RPMI8226 (cell line): ENCODE measurements around the gene MTHFR.

Experiments used
- DNase-seq: peaks from one replicate; pipeline ENCODE4 v3.0.0-alpha.2; 2015

Gene MTHFR

DNA sequence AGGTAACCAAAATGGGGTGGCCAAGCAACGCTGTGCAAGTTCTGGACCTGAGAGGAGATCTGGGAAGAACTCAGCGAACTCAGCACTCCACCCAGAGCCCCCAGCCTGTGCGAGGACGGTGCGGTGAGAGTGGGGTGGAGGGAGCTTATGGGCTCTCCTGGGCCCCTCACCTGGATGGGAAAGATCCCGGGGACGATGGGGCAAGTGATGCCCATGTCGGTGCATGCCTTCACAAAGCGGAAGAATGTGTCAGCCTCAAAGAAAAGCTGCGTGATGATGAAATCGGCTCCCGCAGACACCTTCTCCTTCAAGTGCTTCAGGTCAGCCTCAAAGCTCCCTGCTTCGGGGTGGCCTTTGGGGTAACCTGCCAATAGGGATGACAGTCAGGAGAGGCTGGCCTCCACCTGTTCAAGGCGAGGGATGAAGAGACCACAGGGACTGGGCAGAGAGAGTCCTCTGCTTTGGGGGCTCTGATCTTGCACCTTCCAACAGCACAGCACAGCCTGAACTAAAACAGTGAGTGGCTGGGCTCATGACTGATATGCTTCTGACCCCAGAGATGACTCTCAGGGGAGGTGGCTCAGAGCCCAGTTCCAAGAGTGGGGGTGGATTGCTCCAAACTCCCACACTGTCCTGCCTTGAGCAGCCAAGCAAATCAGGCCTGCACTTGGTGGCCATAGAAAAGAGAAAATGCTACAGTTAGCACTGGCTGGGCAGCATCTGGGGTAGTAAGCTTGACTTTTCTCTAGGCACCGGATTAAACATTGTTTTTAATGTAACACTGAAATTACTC, 9.5 kb downstream of the MTHFR start:
- DNase-seq = no peak

DNA sequence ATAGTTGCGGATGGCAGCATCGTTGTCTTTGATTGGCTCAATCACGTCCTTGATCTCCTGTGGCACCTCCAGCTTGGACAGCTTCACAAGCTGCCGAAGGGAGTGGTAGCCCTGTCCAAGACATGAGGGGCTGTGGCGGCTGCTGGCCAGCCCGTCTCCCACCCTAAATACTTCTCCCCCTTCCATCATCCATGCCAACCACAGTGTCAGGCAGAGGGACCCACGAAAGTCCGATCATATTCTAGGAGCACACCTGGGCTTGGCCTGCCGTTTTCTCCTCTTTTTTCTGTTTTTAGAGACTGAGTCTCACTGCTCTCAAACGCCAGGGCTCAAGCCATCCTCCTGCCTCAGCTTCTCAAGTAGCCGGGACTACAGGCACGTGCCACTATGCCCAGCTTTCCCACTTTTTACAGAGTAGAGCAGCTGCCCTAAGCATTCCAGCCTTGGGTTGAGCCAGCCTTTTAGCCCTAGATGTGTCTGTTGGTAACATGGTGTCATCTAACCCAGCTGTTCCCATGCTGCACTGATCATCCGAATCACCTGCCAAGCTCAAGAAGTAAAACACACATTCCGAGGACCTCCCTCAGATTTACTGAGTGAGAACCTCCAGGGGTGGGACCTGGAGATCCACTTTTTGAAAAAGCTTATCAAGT, 10.4 kb downstream of the MTHFR start:
- no peak for DNase-seq

DNA sequence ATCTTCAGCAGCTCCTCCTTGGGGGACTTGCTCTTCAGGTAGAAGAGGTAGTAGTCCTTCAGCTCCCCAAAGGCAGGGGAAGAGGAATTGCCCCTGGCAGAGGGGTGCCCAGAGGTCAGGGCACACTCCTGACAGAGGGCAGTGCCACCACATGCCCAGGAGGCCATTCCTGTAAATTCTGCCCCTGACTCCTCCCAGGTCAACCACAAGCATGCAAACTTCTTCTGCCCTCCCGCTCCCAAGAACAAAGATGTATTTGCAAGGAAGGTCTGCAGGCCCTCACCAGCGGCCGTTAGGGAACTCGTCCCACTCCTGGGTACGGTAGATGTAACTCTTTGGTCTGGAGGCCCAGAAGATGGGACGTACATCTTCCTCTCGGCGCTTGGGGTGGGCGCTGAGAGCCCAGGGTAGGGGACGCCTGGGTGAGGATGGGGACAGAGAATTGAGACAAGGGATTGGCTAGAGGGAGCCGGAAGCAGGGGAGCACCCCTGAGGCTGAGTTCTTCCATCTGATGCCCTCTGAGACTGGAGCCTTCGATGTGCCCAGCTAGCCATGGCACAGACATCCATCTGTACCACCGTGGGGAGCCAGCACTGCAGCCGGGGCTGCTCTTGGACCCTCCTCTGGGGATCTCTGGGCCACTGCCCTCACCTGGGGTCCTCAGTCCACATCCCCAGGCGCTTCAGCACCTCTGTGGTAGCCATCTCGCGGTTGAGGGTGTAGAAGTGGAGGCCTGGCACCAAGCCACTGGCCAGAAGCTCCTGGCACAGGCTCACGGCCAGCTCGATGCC, 11.1 kb downstream of the MTHFR start:
- no peak for DNase-seq

DNA sequence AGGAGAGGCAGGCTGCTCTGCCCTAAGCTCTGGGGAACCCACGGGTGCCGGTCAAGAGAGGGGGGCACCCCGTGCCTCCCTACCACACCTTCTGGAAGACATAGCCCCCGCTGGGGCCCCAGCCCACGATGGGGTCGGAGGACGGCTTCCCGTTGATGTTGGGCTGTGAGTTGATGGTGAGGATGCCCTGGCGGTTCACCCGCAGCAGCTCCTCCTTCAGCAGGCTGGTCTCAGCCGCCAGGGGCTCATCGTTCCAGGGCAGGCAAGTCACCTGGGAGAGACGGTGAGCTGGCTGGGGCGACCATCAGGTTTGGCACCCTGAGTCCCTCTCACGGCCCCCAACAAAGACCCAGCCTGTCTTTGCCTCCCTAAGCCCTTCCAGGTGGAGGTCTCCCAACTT, 11.9 kb downstream of the MTHFR start:
- DNase-seq = no peak

DNA sequence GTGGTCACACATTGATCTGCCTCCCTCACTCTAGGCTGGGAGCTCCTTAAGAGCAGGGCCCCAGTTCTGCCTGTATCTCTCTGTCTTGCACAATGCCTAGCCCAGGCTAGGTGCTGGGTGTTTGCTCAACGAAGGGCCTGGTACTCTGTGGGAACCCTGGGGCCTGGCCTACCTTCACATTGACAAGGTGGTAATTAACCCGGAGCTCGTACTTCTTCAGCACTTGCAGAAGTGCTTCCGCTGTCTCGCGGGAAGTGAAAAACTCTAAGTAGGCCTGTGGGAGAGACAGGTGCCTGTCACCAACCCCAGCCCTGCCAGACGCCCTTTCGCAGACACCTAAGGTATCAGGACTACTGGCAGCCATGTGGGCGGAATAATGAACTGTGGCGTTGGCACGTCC, 13.7 kb downstream of the MTHFR start:
- peak; percentile 57 for DNase-seq

DNA sequence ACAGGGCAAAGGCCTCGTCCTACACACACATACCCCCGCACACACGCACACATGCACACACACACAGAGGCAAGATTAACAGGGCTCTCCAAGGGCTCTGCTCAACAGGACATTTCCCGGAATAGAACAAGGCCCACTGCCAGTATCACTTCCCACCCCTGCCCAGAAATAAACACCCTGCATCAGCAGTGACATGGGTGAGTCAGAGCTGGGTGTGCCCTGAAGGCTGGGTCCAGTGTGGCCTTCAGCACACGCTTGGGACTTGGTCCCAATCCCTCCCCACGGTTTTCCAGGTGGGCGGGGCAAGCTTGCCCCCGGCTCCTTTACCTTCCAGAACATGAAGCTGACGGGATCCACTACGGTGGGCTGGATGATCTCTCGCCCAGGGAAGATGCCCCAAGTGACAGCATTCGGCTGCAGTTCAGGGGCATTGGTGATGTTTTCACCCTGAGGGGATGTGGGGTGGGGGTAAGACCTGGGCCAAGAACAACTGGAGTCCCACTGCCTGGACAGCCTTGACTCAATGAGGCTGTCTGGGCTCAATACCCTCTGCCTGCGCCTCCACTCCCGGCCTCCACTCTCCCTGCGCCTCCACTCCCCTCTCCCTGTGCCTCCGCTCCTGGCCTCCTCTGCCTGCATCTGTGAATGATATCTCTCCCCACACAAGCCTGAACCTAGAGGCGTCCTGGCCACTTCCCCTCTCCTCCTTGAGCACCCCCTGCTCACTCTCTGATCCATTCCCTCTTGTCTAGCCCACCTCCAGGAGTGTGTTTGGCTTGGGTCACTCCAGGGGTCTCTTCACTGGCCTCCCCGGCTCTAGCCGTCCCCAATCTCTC, 14.7 kb downstream of the MTHFR start:
- peak; percentile 90 for DNase-seq

DNA sequence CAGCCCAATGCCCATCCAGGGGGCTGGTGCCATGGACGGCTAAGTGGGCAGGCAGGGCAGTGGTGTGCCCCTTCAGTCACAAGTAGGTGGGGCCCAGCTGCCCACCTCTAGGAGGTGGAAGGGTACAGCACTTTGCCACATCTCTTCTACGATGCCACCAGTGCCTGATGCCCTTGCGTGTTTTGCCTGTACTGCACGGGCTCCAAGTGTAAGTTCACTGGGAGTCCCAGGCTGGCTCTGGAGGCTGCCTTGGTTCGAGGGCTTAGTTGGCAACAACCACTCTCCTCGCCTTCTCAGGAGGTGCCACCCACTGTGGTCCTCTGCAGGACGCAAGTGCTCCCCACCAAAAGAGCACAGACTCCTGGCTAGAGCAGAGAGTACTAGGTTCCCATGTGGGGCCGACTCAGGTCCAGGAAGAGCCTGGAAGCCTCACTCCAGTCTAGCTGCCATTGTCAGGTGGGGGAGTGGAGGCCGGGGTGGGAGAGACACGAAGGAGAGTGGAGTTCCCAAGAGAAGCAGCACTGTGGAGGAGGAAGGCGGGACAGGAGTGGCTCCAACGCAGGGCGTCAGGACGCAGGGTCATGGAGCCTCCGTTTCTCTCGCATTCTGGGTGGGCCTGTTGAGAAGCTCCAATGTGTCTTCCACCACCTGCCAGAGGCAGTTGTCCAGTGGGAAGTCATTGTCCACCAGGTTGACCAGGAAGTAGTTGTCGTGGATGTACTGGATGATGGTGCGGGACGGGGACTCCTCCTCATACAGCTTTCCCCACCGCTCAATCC, 15.5 kb downstream of the MTHFR start:
- no peak for DNase-seq

DNA sequence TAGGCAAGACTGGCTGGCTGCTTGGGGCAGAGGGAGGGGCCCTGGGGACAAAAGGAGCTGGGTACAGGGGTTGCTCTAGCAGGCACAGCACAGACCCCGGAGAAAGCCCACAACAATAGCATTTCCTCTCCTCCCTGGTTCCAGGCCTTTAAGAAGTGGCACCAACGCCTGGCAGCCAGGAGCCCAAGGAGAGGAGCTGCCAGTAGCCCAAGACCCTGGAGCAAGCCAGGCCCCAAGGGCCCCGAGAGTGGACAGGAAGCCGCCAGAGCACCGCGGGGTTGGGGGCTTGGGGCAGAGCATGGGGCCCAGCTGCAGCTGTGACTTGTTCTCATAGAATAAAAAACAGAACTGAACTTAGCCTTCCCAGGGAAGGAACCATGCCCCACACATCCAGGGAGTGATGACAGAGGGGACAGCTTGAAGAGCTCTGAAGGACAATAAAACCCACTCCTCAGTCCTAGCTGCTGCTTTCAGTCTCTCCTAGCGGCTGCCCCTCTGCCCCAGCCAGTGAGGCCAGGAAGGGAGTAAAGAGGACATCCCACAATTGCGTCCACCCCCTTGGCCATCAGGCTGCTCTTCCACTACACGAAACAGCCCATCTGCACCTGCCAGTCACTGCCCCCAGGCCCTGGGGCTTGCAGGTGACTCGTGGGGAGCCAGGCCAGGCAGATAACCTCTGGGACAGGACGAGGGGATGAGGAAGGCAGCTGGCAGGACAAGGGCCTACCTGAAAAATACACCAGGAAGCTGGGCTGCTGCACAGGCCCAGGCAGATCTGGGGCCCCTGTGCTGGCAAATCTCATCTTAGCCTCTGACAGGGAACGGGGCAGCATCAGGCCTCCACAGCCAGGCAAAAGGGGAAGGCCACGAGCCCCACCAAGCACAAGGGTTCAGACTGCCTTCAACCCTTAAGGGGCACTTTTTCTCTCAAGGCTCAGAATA, 16.4 kb downstream of the MTHFR start:
- no peak for DNase-seq

DNA sequence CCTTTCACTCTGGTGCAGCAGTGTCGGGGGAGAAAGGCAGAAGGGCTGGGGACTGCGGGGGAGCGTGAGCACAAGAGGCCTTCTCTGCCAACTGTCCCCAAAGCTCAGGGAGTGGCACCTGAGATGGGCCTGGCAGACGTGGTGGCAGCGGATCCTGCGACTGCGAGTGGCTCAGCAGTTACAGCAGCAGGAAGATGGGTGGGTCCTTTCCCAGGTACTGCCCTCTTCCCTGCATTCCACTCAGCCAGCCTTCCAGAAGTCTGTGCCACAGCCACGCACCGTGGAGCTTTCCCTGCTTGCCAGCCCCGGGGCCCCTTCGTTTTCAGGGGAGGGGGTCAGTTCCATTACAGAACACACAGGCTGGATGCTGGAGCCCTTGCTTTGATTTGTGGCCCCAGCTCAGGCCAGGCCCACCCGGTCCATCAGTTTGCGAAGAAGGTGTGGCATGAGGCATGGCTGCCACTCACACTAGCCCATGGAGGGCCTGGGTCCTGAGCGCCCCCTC, 17.2 kb downstream of the MTHFR start:
- DNase-seq = no peak

DNA sequence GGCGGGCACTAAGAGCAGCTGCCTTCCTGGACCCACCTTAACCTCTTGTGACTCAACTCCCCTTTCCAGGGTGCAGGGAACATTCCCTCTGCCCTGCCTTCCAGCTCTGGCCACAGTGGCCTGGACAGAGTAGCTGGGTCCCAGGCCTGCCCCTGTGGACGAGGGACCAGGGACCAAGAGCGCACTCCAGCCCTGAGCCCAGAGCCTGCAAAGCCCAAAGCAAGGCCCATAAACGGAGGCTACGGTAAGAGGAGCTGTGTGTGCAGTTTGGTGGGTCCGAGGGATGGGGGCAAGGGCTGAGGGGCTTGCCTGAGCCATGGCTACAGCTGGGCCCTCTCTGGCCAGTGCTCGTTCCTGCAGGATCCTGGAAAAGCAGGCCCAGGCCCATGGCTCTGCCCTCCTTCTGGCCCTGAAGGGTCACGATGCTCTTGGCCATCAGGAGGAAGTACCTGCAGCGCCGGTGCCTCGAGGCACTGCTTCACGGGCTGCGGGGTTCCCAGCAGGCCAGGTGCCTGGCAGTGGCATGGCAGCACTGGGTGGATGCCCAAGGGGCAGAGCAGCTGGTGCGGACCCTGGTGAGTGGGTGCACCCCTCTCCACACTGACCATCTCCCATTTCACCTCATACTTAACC, 17.8 kb downstream of the MTHFR start:
- no peak for DNase-seq

DNA sequence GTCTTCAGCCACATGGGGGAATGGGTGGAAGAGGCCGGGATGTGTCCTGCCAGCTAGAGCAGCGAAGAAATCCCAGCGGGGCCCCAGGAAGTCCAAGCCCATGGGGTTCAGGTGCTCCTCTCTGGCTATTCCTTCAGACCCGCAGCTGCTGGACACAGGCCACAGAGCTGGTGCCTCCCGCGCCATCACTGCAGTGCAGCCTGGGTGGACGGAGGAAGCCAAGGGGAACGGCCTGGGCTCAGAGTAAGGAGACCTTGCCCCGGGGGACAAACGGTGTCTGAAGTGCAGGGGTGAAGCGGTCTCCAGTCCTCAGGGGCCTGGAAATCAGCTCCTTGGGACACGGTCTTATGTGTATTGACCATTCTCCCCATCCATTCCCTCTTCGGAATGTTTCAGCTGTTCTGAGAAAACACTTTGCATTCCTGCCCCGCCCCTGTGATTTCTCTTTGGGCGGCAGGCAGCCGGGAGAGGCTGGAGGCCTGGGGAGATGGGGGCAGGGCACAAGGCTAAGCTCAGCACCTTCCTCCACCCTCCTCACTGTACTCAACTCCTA, 18.4 kb downstream of the MTHFR start:
- DNase-seq = no peak

DNA sequence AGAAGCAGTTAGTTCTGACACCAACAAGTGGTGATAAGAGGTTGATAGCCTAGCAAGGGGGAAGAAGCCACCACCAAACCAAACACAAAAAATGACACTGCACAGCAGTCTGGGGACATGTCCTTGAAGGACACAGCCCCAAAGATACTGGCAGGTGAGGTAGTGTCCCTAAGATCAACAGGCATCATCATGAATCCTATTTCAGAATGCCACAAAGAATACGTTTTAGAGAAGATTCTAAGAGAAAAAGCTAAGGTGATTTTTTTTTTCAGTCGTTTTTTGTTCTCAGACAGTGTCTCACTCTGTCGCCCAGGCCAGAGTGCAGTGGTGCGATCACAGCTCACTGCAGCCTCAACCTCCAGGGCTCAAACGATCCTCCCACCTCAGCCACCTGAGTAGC, 19.6 kb downstream of the MTHFR start:
- DNase-seq = no peak

DNA sequence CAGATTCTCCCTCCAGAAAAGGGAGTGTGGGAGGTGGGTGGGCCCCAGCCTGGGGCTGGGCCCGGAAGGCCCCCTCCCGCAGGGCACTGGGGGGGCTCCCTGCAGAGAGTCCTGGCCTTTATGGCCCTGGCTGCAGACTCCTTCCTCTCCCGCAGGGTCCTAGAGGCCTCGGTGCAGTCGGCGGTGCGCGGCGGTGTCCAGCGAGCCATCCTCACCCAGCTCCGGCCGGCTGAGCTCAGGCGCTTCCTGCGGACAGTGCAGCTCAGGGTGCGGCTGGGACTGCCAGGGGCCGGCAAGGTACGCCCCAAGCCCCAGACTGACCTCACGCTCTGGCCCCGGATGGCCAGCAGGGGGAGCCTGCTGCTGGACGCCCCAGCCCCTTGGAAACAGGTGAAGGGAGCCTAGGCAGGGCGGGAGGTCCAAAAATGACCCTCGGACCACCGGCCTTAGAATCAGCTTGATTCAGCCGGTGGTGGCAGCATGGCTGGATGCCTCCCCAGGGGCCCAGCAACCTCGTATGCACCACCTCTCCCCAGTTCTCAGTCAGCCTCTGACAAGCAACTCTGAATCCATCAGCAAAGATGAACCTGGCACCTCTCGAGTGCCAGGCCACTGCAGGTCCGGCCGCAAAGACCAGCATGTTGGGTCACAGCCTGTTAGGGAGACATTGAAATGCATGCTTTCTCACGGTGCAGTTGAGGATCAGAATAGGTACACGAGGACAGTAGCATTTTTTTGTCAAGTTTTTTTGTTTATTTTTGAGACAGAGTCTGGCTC, 20.6 kb downstream of the MTHFR start:
- DNase-seq = peak; percentile 69

DNA sequence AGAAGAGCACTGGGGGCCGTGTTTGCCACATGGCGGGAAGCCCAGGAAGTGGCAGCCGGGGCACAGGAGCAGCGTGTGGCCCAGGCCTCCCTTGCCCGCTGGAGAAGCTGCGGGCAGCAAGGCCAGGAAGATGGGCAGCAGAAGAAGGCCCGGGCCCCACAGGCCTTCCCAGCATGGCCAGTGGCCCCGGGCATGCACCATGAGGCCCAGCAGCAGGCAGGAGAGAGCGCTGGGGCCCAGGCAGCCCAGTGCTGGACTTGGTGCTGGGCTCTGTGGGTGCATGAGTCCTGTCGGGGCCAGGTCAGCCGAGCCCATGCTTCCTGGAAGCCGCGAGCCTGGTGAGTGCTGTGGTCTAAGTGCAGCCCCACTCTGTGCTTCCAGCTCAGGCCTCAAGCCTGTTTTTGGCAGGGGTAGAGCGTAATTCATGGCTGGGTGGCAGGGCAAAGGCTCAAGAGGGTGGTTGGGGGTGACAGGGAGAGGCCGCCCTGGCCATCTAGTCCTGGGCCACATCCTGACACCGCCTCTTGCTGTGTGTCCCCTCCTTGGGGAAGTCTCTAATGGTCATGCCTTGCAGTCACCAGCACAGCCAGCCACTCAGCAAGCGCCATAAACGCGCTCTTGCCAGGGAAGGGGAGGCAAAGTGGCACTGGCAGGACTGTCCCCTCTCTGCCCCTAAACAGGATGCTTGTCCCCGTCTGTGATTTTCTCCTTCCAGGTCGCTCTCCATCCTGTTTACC, 21.3 kb downstream of the MTHFR start:
- no peak for DNase-seq

DNA sequence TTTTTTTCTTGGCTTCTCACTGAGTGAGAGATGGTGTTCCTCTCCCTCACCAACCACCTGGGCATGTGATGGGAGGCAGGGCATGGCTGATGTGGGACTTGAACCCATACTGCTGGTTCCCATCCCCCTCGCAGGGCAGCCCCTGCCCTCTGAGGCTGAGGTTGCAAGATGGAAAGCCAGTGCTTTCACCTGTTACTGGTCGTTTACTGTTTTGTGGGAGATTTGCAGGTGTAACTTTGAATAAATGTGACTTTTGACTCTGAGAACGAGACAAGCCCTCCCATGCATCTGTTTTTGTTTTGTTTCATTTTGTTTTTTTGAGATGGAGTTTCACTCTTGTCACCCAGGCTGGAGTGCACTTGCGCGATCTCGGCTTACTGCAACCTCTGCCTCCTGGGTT, 22.2 kb downstream of the MTHFR start:
- peak; percentile 49 for DNase-seq

DNA sequence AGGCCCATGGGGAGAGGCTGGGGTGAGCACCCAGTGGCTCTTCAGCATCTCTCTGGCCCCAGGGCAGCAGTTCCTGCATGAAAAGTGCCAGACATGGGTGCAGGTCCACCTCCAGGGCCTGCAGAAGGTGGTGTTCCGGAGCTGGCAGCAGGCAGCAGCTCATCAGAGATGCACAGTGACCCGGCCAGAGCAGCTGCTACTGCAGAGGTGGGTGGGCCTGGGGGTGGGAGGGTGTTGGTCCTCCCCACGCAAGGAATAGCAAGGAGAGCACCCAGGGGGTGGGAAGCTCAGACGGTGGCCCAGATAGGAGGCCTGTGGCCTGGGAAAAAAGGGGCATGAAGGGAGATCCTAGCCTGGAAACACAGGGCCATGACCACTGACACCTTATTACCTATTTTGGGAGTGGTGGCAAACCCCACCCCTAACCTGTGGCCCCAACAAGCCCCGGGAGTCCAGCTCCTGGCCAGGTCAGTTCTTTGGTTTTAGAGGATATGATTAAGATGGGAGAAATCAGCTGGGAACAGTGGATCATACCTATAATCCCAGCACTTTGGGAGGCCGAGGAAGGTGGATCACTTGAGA, 23.5 kb downstream of the MTHFR start:
- no peak for DNase-seq

DNA sequence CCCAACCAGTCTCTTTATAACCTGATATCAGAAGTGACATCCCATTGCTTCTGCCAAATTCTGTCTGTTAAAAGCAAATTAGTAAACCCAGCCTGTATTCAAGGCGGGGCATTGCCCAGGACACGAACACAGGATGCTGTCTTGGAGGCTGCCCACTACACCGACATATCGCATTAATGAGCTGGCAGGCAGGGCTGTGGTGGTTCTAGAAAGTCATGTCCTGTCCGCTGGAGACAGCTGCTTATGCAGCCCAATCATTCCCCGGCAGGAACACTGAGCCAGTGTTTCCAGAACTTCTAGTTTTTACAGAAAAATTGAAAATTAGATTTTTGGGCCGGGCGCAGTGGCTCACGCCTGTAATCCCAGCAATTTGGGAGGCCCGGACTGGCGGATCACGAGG, 24.5 kb downstream of the MTHFR start:
- DNase-seq = no peak
